T-helper 1 cell (primary cell): Measurements from ENCODE around the gene ITK.
"Not testable (repeated sequence)": the region's sequence is repeated elsewhere in the genome, so short reads cannot be mapped to it uniquely, and the experiment has no call there.

Experiments
- DNase-seq, 5 donors: peaks; one replicate each; pipeline ENCODE4 v3.0.0-alpha.2; 2012 to 2020

The ITK gene

DNA sequence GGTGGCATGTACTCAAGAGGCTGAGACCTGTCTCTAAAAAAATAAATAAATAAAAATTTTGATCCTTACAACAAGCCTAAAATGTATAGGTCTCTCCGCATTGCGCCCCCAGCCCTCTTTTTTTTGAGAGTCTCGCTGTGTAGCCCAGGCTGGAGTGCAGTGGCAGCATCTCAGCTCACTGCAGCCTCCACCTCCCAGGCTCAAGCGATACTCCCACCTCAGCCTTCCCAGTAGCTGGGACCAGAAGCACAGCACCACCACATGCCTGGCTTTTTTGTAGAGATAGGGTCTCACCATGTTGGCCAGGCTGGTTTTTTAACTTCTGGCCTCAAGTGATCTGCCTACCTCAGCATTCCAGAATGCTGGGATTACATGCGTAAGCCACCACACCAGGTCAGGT is 12.4 kb upstream of the ITK start:
- no peak for DNase-seq

DNA sequence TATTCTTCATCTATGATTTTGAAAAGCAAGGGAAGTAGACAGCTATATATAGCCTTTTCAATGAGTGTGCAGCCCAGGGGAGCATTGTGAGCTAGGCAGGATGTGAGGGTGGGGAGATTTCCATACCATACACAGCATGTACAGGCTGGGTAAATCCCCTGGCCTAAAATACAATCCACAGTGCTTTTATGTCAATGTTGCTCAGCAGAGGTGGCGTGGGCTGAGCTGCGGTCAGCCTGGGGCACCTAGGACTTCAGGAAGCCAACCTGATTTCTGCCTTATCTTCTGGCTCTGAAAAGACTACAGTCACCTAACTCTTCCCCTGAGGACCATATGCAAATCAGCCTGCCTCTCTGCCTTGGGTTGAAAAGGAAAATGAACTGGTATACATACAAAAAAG is 8.2 kb upstream of the ITK start:
- peak; percentile 50 to 92 (median 64) for DNase-seq

DNA sequence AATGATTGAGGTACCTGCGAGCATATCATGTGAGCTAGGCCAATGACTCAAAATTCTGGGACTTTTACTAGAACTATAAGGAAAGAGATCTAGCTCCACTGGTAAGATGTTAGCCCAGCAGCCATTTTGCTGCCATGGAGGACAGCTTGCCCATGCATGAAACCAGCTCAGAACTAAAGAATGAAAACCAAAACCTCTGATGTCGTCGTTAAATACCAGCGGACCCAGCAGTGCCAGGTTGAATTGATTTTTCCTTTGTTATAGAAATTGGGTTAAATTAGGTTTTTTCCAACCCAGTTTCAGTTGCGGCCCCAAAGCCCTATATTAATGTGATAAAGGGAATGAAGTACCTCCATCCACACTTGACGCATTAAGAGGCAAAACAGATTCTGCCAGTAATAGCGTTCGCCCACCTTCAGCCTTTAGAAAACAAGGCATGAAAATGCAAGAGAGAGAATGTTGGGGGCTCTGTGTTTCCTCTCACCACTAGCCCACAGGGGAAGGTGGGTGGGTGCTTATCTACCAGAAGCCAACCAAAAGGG is 5.5 kb upstream of the ITK start:
- no peak for DNase-seq

DNA sequence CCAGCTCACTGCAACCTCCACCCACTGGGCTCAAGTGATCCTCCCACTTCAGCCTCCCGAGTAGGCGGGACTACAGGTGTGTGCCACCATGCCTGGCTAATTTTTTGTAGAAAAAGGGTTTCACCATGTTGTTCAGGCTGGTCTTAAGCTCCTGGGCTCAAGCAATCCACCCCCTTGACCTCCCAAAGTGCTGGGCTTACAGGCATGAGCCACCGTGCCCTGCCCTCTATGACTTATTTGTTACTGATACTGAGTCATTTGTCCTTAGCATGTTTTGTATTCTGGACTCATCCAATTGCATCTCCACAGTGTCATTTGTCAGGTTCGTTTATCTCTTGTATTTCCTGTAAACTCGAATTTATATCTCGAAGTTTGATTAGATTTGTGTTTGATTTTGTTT is 2.7 kb upstream of the ITK start:
- peak in 1 of 5 donors; percentile 63 for DNase-seq

DNA sequence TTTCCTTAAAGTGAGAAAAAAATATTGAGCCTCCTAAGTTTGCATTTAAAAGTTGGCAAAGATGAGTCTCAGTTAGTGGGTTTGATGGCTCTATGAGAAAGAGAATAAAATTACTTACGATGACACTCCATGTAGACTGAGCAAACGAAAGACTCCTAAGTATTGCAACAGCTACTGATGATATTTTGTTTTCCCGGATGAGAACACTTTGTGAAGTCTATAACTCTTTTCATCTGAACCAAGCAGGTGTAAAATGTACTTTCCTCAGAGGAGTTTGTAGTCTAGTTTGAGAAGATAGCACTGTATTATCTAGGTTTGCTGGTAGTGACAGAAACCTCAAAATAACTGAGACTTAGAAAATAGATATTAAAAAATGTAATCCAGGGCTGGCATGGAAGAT is 1.7 kb upstream of the ITK start:
- DNase-seq, result peak in 1 of 5 donors; percentile 77

DNA sequence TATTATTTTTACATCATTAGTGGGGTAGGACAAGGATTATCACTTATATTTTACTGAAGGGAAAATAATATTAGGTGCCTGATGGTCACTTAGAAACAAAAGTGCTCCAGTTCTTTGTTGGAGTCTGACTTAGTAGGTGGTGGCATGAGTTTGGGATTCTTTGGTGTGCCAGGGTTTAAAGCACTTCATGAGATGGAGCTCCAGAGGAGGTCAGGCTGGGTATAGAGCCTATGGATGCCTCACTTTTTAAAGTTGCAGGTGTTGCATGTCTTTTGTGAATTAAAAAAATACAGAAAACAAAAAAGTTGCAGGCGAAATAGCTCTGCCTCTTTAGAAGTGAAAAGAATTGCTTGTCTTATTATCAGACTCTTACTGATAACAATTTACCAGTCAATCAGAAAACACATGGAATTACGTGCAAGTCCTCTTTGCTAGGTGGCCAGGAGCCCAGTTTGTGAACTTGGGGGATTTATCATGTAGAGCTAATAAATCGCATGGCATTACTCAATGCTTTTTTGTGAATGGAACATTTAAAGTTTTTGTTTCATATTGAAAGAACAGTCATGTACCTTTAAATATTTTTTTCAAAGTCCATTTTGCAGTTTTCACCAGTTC is 1.6 kb downstream of the ITK start:
- no peak for DNase-seq

DNA sequence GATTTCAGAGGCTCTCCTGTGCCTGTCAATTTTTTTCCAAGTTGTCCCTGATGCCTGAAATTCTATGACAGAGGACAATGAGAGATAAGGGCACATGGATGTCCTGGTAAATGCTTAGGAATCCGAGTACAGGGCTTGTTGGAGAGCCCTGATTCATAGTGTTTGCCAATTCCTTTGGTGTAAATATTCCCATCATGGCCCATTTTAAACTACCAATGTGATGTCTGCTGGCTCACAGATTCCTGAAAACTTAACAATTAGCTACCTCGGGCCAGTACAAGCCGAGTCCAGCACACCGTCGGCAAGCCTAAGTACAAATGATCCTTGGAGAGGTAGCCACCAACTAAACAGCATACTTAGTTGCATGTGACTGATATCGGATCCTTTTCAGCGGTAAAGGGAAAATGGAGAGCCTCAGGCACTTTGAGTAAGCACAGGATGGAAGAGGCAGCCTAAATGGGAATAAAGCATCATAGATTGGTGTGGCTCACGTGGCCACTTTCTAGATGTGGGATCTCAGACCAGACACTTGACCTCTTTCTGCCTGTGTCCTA is 3.6 kb downstream of the ITK start:
- DNase-seq, result no peak

DNA sequence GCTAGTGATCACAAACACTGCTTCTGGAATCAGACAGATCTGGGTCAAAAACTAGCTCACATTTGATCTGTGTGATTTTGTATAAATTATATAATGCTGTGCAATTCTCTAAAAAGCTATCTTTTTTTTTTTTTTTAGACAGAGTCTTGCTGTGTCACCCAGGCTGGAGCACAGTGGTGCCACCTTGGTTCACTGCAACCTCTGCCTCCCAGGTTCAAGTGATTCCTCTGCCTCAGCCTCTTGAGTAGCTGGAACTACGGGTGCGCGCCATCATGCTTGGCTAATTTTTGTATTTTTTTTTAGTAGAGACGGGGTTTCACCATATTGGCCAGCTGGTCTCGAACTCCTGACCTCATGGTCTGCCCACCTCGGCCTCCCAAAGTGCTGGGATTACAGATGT is 4.5 kb downstream of the ITK start:
- DNase-seq, result not testable (repeated sequence)

DNA sequence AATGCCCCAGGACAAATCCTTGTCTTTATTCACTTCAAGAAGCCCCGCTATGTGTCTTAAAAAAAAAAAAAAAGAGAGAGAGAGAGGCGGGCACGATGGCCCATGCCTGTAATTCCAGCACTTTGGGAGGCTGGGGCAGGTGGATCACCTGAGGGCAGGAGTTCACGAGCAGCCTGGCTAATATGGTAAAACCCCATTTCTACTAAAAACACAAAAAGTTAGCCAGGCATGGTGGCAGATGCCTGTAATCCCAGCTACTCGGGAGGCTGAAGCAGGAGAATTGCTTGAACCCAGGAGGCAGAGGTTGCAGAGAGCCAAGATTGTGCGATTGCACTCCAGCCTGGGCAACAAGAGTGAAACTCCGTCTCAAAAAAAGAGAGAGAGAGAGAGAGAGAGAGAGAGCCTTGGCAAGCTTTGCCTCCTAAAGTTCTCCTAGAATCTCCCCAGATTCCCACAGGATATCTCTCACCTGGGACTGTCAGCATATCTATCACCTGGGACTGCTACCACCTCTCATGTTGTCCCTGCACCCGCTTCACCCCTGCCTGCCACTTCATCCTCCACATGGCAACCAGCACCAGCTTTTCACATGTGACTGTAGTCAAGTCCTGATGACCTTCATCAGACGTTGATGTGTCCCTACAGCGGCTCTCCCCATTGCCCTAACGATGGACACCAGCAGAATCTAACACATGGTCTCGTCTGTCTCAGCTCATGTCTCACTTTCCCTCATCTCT is 5.8 kb downstream of the ITK start:
- DNase-seq, result no peak

DNA sequence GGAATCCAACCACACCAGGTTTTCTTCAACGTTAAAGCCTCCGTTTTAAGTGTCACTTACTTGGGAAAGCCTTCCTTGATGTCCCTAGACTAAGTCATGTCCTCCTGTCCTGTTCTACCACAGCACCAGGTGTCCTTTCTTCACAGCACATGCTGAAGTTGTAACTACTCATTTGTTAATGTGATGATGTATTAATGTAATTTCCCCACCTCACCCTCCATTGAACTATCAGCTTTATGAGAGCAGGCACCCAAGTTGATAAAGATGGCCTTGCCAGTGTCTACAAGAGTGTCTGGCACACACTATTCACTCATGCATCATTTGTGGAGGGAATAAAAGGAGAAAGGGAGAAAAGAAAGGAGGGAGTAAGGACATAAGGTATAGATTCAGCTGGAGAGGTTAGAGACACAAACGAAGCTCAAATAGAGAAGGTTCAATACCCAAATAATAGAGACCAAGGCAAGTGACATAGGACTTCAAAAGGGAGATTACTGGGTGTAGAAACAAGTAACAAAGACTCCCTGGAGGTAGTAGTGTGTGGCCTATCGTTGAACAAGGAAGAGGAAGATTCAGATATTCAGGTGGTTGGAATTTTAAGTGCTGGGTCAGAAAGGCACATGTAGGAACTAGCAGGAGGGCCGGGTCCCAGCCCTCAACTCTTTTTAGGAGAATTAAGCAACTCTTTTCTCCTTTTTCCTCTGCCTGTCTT is 6.6 kb downstream of the ITK start:
- DNase-seq, result no peak

DNA sequence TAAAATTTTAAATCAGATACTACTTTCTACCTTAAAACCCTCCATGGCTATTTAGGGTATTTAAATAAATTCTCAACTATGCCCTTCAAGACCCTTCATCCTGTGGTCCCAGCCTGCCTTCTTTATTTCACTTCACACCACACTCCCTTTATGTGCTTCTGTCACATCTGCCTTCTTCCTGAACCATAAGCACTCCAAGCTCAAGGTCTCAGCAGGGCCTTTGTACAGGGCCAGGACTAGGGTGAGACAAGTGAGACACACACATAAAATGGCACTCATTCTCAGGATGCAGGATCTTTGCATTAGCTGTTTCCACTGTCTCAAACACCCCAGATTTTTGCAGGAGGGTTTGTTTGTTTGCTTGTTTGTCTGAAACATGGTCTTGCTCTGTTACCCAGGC is 7.6 kb downstream of the ITK start:
- no peak for DNase-seq

DNA sequence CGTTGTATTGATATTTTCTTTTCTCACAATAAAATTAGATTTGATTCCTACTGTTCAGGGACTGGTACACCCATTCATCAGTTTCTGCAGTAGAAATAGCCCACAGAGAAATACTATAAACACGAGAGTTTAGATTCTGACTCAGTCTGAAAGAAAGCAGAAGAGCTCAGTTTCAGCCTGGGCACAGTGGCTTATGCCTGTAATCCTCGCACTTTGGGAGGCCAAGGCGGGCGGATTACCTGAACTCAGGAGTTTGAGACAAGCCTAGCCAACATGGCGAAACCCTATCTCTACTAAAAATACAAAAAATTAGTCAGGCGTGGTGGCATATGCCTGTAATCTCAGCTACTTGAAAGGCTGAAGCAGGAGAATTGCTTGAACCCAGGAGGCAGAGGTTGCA is 8.6 kb downstream of the ITK start:
- DNase-seq, result peak in 1 of 5 donors; percentile 61

DNA sequence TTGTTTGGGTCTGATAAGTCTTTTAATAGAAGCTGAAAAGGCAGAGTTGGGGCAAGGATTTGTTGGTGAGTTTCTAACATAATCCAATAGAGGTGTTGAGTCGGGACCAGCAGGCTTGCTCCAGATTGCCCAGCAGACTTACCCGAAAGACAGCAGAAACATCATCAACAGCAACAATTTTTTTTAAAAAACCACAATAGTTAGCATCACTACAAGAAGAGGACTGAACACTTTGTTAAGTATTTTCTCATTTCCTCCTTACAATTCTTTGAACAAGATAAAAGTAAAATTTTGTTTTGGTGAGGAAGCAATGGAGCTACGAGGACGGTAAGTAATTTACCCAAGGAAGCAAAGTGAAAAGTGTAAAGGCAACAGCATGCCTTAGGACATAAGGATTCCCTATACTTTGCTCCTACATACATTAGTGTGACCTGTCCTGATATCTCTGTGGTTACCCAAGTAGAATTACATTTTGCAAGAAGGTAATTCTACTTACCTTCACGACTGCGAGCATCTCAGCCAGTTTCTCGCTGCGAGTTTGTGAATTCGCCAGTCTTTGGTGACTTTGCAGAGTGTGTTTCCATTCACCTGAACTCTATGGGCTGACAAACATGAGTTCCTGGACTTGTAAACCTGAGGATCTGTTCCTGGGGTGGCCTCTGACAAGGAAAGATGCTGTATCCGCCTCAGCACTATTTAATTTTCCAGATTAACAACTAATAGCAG is 13.2 kb downstream of the ITK start:
- peak in 1 of 5 donors; percentile 55 for DNase-seq

DNA sequence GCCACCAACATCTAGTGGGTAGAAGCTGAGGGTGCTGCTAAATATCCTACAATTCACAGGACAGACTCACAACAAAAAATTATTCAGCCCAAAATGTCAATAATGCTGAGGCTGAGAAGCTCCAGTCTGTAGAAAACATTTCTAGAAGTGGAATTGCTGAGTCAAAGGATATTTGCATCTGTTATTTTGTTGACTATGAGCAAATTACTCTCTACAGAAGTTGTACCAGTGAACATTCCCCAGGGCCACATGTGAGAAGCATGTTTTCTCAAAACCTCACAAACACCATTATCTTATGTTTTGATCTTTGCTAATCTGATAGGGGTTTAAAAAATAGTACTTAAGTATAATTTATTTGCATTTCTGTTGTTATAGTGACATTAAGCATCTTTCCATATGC is 15.4 kb downstream of the ITK start:
- DNase-seq, result no peak

DNA sequence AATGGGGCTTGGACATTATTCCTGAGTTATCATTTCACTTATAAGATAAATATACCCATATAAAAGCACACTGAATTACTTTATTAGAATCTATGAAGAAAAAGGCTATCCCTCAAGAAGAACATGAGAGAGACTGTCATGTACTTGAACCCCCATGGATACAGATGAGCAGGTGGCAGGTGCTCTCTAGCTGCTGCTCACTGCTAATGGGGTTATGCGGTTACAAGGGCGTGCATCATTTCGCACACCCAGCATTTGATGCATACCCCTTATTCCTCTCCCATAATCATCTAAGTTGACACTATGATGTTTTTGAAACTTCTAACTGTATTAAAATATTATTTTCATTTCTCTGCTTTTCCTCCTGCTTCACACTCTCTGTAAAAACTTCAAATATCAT is 16.4 kb downstream of the ITK start:
- peak in 1 of 5 donors; percentile 36 for DNase-seq

DNA sequence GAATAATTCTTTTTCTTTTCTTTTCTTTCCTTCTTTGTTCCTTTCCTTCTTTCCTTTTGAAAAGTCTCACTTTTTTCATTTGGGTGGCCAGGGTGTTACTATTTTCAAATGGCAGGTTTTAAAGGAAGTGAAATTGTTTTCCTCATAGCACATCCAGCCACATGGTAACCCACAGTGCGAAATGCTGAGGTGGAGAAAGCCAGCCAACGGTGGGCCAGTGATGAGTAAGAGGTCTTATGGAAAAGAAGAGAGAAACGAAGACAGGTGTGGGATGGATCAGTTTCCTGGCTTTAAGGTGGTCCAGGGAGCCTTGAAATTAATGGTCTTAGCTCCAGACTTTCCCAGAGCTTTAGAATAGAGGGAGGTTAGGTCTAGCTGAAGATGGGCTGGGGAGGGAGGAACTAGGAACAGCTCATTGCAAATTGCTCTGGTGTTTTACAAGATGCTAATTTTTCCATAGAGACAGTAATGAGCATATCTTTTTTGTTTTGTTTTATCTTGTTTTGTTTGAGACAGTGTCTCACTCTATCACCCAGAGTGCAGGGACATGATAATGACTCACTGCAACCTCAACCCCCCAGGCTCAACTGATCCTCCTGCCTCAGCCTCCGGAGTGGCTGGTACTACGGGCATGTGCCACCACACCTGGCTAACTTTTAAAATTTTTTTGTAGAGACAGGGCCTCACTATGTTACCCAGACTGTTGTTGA is 17.8 kb downstream of the ITK start:
- DNase-seq, result peak in 3 of 5 donors; percentile 25 to 38 (median 34)

DNA sequence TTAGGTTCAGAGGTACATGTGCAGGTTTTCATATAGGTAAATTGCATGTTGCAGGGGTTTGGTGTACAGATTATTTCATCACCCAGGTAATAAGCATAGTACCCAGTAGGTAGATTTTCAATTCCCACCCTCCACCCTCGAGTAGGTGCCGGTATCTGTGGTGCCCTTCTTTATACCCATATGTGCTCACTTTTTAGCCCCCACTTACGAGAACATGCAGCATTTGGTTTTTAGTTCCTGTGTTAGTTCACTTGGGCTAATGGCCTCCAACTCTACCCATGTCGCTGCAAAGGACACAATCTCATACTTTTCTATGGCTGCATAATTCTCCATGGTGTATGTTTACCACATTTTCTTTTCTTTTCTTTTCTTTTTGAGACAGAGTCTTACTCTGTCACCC is 21.2 kb downstream of the ITK start:
- no peak for DNase-seq

DNA sequence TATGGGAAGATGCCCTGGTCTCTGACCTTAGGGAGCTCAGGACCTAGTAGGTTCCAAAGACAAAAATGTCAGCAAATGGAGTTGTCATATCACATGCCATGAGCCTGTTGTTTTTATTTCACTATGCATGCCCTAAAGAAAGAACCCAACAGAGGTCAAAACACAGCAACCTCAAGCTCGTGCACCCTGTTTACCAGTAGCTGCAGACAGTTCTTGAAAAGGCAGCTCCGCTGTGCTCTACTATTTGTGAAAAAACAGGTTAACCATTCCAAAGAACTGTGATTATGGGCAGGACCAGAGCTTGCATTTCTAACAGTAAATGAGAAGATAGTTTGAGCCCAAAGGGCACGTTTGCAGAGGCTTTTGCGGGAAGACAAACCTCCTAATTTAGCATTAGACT is 22.8 kb downstream of the ITK start:
- no peak for DNase-seq

DNA sequence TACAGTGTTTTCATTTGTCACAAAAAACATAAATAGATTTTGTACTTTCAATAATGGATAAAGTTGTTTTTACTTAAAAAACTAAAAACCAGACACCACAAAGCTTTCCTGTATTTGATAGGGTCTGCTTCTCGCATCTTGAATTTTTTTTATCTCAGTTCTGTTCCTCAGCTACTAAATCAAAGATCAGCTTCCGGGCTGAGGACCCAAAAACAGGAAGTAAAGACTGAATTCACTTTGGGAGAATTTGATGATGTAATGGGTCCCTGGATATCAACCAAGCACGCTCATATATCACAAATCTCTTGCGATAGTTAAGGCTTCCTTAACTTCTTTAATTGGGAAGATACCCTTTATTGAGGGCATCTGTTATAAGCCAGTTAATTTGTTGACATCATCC is 24.1 kb downstream of the ITK start:
- DNase-seq, result no peak

DNA sequence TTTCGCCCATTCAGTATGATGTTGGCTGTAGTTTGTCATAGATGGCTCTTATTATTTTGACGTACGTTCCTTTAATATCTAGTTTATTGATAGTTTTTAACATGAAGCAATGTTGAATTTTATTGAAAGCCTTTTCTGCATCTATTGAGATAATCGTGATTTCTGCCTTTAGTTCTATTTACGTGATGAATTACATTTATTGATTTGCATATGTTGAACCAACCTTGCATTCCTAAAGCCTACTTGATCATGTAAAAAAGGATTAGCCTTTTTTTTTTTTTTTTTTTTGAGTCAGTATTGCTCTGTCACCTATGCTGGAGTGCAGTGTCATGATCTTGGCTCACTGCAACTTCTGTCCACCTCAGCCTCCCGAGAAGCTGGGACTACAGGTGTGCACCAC is 25.1 kb downstream of the ITK start:
- DNase-seq, result no peak

DNA sequence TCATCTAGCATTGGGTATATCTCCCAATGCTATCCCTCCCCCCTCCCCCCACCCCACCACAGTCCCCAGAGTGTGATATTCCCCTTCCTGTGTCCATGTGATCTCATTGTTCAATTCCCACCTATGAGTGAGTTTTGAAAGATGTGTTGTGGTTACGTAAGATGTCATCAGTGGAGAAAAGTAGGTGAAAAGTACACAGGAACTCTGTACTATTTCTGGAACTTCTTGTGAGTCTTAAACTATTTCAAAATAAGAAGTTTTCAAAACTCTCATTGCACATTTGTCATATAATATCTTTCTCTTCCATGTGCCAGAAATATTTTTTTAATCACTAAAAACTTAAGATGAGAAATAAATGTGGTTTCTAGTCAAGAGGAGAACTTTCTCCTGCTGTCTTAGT is 30.0 kb downstream of the ITK start:
- DNase-seq, result not testable (repeated sequence)

DNA sequence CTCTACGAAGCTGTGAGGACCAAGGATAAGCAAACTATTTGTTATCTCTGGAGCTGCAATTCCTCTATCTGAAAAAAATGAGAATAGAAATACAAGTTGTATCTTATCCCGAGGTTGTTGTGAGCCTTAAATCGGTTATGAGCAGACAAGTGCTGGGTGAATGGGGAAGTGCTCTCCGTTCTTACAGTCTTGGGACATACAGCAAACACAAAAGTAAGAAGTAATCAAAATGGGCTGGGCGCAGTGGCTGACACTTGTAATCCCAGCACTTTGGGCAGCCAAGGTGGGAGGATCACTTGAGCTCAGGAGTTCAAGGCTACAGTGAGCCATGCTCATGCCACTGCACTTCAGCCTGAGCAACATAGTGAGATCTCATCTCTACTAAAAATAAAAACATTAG is 31.7 kb downstream of the ITK start:
- DNase-seq, result no peak
